Immature natural killer cell (primary cell): ENCODE results near the gene FBXO40. TPM values are rescaled to one million over a fixed set of nuclear protein-coding genes. Genes with fewer than 3 reads are reported as not detected.
A peak's percentile ranks its signal among the peaks of the same experiment; 100 is the strongest.

Experiments used
- DNase-seq, 3 donors: peaks; one replicate each; pipeline ENCODE4 v3.0.0; 2022; ENCODE audit warnings: mixed read lengths in 1 of 3
- H3K27ac Mint-ChIP-seq, 6 donors: one replicate each; pipeline ENCODE4 v1.8.0; 2020; ENCODE audit warnings: mixed read lengths in 6 of 6, mild to moderate bottlenecking in 5 of 6, inconsistent platforms in 4 of 6, moderate library complexity in 3 of 6
- H3K27me3 Mint-ChIP-seq, 3 donors: one replicate each; pipeline ENCODE4 v1.8.0; 2020 to 2021; ENCODE audit warnings: low read depth in 3 of 3, mild to moderate bottlenecking in 3 of 3, mixed read lengths in 3 of 3, moderate library complexity in 3 of 3, inconsistent platforms in 1 of 3
- H3K36me3 Mint-ChIP-seq, 3 donors: one replicate each; pipeline ENCODE4 v1.8.0; 2020; ENCODE audit warnings: mixed read lengths in 3 of 3, inconsistent platforms in 2 of 3, mild to moderate bottlenecking in 2 of 3
- H3K4me1 Mint-ChIP-seq, 2 donors: one replicate each; pipeline ENCODE4 v1.8.0; 2020; ENCODE audit warnings: inconsistent platforms in 2 of 2, mild to moderate bottlenecking in 2 of 2, mixed read lengths in 2 of 2, moderate library complexity in 1 of 2
- H3K4me3 Mint-ChIP-seq, 5 donors: one replicate each; pipeline ENCODE4 v1.8.0; 2020; ENCODE audit warnings: mild to moderate bottlenecking in 5 of 5, mixed read lengths in 5 of 5, inconsistent platforms in 3 of 5, moderate library complexity in 3 of 5
- H3K9me3 Mint-ChIP-seq, 6 donors: one replicate each; pipeline ENCODE4 v1.8.0; 2020; ENCODE audit warnings: mild to moderate bottlenecking in 6 of 6, mixed read lengths in 6 of 6, inconsistent platforms in 4 of 6, moderate library complexity in 3 of 6
- polyA plus RNA-seq, 3 donors: library from polyadenylated mRNA; unstranded; fragments of 300-500 nt; fragmentation: Illumina TruSeq; gene quantifications; one replicate each; pipeline ENCODE4 v1.2.3, GENCODE V29; 2021

Gene FBXO40
- polyA plus RNA-seq, 3 donors from 2014 or later: 0.09 TPM; not detected in 2

DNA sequence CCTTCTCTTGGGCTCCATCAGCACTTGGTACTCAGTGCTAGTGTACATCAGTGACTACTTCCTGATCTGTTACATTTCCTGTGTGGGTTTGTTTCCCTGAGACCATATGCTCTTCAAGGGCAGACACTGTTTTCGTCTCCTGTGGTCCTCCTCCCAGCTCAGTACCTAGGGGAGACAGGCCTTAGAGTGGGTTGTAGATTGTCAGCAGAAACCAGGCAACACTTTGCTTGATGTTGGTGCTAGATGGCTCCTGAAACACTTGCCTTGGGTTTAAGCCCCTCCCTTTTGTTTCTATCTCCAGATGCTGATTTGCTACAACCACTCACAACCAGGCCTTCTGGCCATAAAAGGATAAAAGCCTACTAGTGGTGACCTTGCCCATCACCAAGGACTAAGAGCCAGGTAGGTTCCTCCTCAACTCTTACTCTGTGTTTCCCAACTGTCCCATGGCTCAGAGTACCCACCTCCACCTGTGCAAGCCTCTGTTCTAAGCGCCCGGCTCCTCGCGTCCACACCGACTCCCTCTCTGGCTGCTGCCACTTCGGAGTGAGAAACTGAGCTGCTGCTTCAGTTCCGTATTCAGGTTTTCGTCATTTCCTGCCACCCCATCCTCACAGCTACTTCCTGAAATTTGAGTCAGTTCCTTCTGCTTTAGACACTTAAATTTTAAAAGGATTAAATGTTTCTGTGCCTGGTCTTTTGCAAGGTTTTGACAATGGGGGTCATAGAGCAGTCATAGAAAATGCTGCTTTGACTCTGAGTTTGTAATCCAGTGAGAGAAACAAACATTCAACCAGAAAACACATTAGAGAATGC is 67.4 kb downstream of the FBXO40 start, which contains the start of gene HCLS1:
TSS of gene HCLS1 (minus strand) at position 548 of the 816 bp plus-strand sequence. CDS start 2,556 bp downstream, outside the sequence.
- Mint-ChIP-seq H3K9me3 (no peaks in the 10 kb centered on the region), H3K27ac (peak within 1 kb of the TSS; percentile 98 to 100 (median 99)), H3K27me3 (peaks cover 3 to 7% (median 4%) of the 10 kb centered on the region in 3 donors), H3K36me3 (peaks cover 37 to 60% (median 57%) of the 10 kb centered on the region in 3 donors), H3K4me1 (peaks cover 59 to 63% of the 10 kb centered on the region in 2 donors), H3K4me3 (peak within 1 kb of the TSS; percentile 94 to 98 (median 97))
- DNase-seq: peak; percentile 76 to 81 (median 81)

DNA sequence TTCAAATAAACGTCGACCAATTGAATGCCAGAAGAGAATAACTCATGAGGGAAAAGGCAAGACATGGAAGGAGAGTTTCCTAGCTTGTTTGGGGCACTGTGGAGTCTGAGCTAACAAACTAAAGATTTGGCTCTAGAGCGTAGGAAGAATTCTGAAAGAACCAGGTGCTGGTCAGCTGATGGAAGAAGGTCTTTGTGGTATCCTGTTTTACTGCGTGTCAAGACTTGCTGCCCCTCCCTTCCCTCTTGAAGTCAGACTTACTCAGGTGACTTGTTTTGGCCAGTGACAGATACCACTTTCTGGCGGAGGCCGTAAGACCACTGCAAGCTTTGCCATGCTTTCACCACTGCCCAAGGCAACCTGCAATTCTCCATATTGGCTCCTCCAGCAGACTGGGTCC is 68.2 kb downstream of the FBXO40 start:
- no peaks in the 10 kb centered on the region for H3K9me3 Mint-ChIP-seq
- peak in 2 of 3 donors; percentile 2 to 8 for DNase-seq
- peaks cover 38 to 63% (median 56%) of the 10 kb centered on the region in 3 donors for H3K36me3 Mint-ChIP-seq
- H3K27ac Mint-ChIP-seq: peak overlapping the region; percentile 98 to 100 (median 99)
- H3K4me3 Mint-ChIP-seq: peak overlapping the region; percentile 94 to 98 (median 97)
- peaks cover 3 to 7% (median 4%) of the 10 kb centered on the region in 3 donors for H3K27me3 Mint-ChIP-seq
- H3K4me1 Mint-ChIP-seq: peaks cover 54 to 57% of the 10 kb centered on the region in 2 donors

DNA sequence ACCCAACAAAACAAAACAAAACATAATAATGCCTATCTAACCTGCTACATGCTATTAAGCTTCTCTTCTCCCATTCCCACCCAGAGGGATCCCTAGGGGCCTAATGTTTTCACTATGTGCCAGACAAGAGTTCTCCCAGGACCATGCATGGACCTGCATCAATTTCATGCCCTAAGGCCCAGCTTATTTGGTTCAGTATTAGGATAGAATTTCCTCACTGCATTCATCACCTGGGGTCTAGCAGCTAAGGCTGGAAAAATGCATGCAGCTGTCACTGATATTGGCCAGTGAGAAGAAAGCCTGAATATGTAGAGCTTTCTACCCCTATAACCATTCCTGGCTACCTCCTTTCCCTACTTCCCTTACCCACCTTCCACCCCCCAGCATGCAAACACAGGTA is 69.6 kb downstream of the FBXO40 start:
- H3K4me3 Mint-ChIP-seq: no peak overlapping the region
- no peak for DNase-seq
- H3K36me3 Mint-ChIP-seq: peaks cover 38 to 64% (median 50%) of the 10 kb centered on the region in 3 donors
- H3K27ac Mint-ChIP-seq: peak overlapping the region; percentile 28 to 77 (median 60)
- H3K4me1 Mint-ChIP-seq: peaks cover 43 to 44% of the 10 kb centered on the region in 2 donors
- no peaks in the 10 kb centered on the region for H3K9me3 Mint-ChIP-seq
- peaks cover 3 to 7% (median 4%) of the 10 kb centered on the region in 3 donors for H3K27me3 Mint-ChIP-seq

DNA sequence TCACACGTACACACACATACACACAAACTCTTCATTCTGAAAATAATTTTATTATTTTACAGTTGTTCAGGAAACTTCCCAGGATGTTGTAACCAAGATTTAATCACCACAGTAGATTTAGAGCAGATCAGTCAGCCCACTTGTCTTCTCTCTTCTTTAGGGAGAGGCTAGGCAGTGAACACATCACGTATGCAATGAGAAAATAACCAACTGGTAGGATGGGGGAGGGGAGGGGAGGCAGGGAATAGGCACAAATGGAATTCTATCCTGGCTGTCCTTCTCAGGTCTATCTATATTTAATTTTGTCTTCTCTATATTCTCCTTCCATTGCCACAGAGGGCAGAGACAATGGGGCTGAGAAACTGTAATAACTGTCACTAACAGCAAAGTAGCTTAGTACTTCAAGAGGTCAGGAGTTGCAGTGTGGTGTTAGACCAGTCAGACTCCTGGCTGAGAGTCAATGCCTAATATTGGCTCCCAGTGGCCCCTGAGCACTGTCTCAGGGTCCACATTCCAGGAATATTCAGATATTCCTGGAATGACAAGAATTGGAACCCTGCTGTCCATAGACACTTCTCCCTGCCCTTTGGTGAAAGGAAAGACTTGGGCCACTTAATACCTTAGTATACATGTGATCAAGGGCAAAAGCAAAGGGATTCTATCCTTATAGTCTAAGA is 70.1 kb downstream of the FBXO40 start:
- DNase-seq: no peak
- Mint-ChIP-seq H3K9me3 (no peaks in the 10 kb centered on the region), H3K27ac (peak overlapping the region in 5 of 6 donors; percentile 31 to 77 (median 48)), H3K36me3 (peaks cover 37 to 62% (median 46%) of the 10 kb centered on the region in 3 donors), H3K27me3 (peaks cover 3 to 7% (median 4%) of the 10 kb centered on the region in 3 donors), H3K4me1 (peaks cover 37 to 38% of the 10 kb centered on the region in 2 donors), H3K4me3 (no peak overlapping the region)

DNA sequence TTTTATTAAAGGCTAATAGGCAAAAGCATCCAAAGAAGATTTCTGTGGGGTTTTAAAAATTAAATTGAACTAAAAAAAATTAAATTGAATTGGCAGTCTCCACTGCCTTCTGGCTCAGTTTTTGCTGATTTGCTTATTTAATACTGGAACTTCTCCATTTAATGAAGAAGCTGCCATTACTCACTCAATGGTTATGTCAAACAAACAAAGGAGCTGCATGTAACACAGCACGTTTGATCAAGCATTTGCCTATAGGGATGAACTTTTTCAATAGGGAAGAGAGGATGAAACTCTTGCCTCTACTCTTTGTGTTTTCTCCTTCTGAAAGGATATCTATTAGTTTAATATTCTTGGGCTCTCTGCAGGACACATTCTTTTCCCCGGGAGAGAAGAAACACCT is 72.3 kb downstream of the FBXO40 start:
- Mint-ChIP-seq H3K27me3 (peaks cover 0 to 7% (median 2%) of the 10 kb centered on the region in 3 donors), H3K27ac (no peak overlapping the region), H3K9me3 (no peaks in the 10 kb centered on the region), H3K4me3 (no peak overlapping the region), H3K4me1 (peaks cover 16% of the 10 kb centered on the region in 2 donors), H3K36me3 (peaks cover 40 to 63% (median 44%) of the 10 kb centered on the region in 3 donors)
- DNase-seq: no peak

DNA sequence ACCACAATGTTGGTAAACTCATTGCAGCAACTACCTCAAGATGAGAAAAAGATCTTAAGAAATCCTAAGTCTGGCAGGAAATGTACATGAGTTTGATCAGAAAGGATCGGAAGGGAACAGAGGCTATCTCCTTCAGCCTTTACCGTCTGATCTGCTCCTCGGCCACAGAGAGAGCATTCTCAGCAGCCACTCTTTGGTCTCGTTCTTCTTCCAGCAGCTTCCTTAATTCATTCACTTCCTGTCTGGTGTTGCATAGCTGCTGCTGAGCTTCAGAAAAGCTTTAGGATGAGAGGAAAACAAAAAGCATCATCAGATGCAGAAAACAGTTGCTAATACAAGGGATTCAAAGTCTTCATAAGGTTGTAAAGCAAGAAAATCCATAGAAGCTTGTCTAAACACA is 74.2 kb downstream of the FBXO40 start:
- Mint-ChIP-seq H3K4me1 (peaks cover 0 to 1% of the 10 kb centered on the region in 2 donors), H3K4me3 (no peak overlapping the region), H3K36me3 (peaks cover 46 to 73% (median 47%) of the 10 kb centered on the region in 3 donors), H3K9me3 (no peaks in the 10 kb centered on the region), H3K27ac (no peak overlapping the region), H3K27me3 (peaks cover 0 to 1% (median 0%) of the 10 kb centered on the region in 3 donors)
- DNase-seq: no peak

DNA sequence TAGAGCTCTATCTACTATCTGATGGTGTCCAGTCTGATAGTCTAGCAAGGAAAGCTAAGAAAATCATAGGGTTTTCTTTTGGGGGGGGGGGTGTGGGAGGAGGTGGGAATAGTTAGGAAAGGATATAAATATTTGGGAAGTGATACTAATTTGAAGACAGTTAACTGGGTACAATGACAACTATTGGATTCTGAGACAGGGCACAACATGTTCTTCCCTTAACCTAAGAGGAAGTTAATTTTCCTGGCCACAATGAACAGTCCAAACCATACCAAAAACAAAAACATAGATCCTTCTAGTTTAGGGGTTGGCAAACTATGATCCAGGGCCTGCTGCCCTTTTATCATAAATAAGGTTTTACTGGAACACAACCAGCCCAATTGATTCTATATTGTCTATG is 77.5 kb downstream of the FBXO40 start:
- Mint-ChIP-seq H3K9me3 (no peaks in the 10 kb centered on the region), H3K36me3 (peaks cover 36 to 68% (median 46%) of the 10 kb centered on the region in 3 donors), H3K27me3 (peaks cover 0 to 2% (median 0%) of the 10 kb centered on the region in 3 donors), H3K4me3 (no peak overlapping the region), H3K27ac (no peak overlapping the region), H3K4me1 (no peaks in the 10 kb centered on the region)
- DNase-seq: no peak

DNA sequence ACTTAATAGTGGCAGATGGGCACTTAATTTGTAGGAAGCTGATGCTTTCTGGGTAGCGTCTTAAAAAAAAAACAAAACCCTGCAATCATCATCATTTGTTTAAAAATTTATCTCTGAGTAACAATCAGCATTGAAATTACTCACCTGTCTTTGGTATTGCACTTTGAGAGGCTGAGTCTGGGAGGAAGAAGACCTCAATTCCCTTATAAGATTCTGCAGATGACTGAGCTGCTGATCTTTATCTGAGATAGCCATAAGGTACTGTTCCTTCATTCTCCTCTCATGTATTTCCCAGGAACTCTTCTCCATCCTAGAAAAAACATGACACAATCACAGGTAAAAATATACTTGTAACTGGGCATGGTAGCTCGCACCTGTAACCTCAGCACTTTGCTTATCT is 84.0 kb downstream of the FBXO40 start:
- Mint-ChIP-seq H3K9me3 (no peaks in the 10 kb centered on the region), H3K4me1 (no peaks in the 10 kb centered on the region), H3K27ac (no peak overlapping the region), H3K4me3 (no peak overlapping the region), H3K27me3 (peaks cover 0 to 2% (median 0%) of the 10 kb centered on the region in 3 donors), H3K36me3 (peaks cover 38 to 65% (median 49%) of the 10 kb centered on the region in 3 donors)
- no peak for DNase-seq

Other genes starting within 250 kb of the FBXO40 start
- gene POLQ, start 47.4 kb upstream of the FBXO40 start, polyA plus RNA-seq: under 1 TPM in 1 of 3 donors, not detected in 2; 0.84 TPM
- gene ARGFX, start 25.4 kb upstream of the FBXO40 start, polyA plus RNA-seq: not detected
- 100 to 1,000 TPM; 394 to 546 (median 502) TPM for gene HCLS1, start 67.5 kb downstream of the FBXO40 start, polyA plus RNA-seq
- 10 to 100 TPM in 1 of 3 donors, 1 to 10 TPM in 2; 1.6 to 12.0 (median 2.5) TPM for gene GOLGB1, start 156.4 kb downstream of the FBXO40 start, polyA plus RNA-seq
- 10 to 100 TPM; 10.8 to 17.4 (median 11.5) TPM for gene IQCB1, start 241.7 kb downstream of the FBXO40 start, polyA plus RNA-seq
- gene EAF2, start 241.8 kb downstream of the FBXO40 start, polyA plus RNA-seq: 10 to 100 TPM in 2 of 3 donors, 1 to 10 TPM in 1; 9.2 to 18.9 (median 14.3) TPM